NCI-H2227 (cell line): Measurements from ENCODE around the gene PLEKHM2.

Source experiments
- DNase-seq: peaks from one replicate; lab custom pipeline; 2025; ENCODE audit not compliant: unreplicated experiment; lab: John Stamatoyannopoulos, UW

Gene PLEKHM2

GRCh38 chr1:15701784-15702183 is 17.7 kb downstream of the PLEKHM2 start:
- DNase-seq: no peak

- DNase-seq: no peak
Measured at GRCh38 chr1:15702722-15703550, 18.8 kb downstream of the PLEKHM2 start.

- no peak for DNase-seq
Measured at GRCh38 chr1:15703562-15703961, 19.4 kb downstream of the PLEKHM2 start.

GRCh38 chr1:15704526-15705183 is 20.5 kb downstream of the PLEKHM2 start:
- DNase-seq: no peak

- DNase-seq: no peak
Measured at GRCh38 chr1:15705184-15705566, 21.1 kb downstream of the PLEKHM2 start.

GRCh38 chr1:15706751-15707150 is 22.6 kb downstream of the PLEKHM2 start:
- no peak for DNase-seq

GRCh38 chr1:15707239-15707925 is 23.3 kb downstream of the PLEKHM2 start:
- no peak for DNase-seq

- no peak for DNase-seq
Measured at GRCh38 chr1:15708486-15709137, 24.5 kb downstream of the PLEKHM2 start.

- no peak for DNase-seq
Measured at GRCh38 chr1:15709226-15709625, 25.1 kb downstream of the PLEKHM2 start.

- no peak for DNase-seq
Measured at GRCh38 chr1:15712168-15712567, 28.0 kb downstream of the PLEKHM2 start.

GRCh38 chr1:15714406-15715136 is 30.5 kb downstream of the PLEKHM2 start:
- DNase-seq: no peak

- DNase-seq: no peak
Measured at GRCh38 chr1:15717418-15718125, 33.5 kb downstream of the PLEKHM2 start.

- DNase-seq: no peak
Measured at GRCh38 chr1:15718199-15718601, 34.1 kb downstream of the PLEKHM2 start.

GRCh38 chr1:15719381-15720120 is 35.4 kb downstream of the PLEKHM2 start:
- DNase-seq: no peak

- DNase-seq: no peak
Measured at GRCh38 chr1:15720861-15721260, 36.7 kb downstream of the PLEKHM2 start.

- DNase-seq: no peak
Measured at GRCh38 chr1:15722411-15722810, 38.3 kb downstream of the PLEKHM2 start.

- DNase-seq: no peak
Measured at GRCh38 chr1:15722836-15723532, 38.9 kb downstream of the PLEKHM2 start.

- no peak for DNase-seq
Measured at GRCh38 chr1:15723631-15724246, 39.6 kb downstream of the PLEKHM2 start.
